A673 (cell line): ENCODE measurements around the gene MED15.

Source experiments
- EZH2 ChIP-seq: fragments of 200-600 bp; sonication (generic); IDR thresholded peaks from 2 replicates; pipeline ENCODE4 v1.6.1; 2017; ENCODE audit warnings: borderline replicate concordance, low read depth, mild to moderate bottlenecking, mixed read lengths, antibody characterized with exemption, low read length; ENCODE audit not compliant: poor library complexity, severe bottlenecking
- TF ChIP-seq, protein P1 (sequence below): fragments of 300-800, 200-600 bp; sonication (generic); conservative IDR thresholded peaks from 2 replicates; pipeline ENCODE4 v1.5.1; 2017; ENCODE audit warnings: low read depth, mild to moderate bottlenecking, antibody characterized with exemption, low read length, moderate library complexity, mixed read lengths

DNA sequence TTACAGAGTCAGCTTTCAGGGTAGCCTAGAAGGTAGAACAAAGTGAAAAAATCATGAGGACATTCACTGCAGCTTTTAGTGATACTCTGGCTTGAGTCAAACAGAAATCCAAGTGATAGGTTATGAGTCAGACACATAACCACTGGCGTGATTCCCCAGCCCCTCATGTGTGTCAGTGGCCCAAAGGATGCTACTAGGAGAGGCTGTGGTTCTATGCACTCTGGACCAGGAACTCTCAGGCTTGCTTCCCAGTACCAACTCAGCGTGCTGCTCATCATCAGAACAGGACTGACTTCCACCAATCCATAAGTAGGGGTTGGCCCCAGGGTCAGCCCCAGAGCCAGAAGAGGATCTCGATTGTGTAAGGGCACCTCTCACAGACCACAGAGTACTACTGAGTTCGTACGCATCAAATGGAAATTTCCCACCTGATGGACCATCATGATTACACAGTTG is 116.8 kb downstream of the MED15 start:
- no peak for TF ChIP-seq EZH2
- TF ChIP-seq, protein P1, sequence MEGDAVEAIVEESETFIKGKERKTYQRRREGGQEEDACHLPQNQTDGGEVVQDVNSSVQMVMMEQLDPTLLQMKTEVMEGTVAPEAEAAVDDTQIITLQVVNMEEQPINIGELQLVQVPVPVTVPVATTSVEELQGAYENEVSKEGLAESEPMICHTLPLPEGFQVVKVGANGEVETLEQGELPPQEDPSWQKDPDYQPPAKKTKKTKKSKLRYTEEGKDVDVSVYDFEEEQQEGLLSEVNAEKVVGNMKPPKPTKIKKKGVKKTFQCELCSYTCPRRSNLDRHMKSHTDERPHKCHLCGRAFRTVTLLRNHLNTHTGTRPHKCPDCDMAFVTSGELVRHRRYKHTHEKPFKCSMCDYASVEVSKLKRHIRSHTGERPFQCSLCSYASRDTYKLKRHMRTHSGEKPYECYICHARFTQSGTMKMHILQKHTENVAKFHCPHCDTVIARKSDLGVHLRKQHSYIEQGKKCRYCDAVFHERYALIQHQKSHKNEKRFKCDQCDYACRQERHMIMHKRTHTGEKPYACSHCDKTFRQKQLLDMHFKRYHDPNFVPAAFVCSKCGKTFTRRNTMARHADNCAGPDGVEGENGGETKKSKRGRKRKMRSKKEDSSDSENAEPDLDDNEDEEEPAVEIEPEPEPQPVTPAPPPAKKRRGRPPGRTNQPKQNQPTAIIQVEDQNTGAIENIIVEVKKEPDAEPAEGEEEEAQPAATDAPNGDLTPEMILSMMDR: no peak
